IMR-90 (cell line): ENCODE data around the gene TRPM8. TPM values are rescaled to one million over a fixed set of nuclear protein-coding genes. Genes with fewer than 3 reads are reported as not detected.

Source experiments
- ATAC-seq: fragments of 200-7000 bp; cut with Tn5 transposase; 2 replicates; pipeline ENCODE4 v1.9.1; 2020; ENCODE audit warnings: low read depth, mild to moderate bottlenecking, moderate library complexity
- BruUV-seq: library from RNA; stranded (reverse); fragments of 400-500 nt; replicated peaks from 2 replicates; lab custom pipeline; 2021; lab: Mats Ljungman, UMichigan
- CTCF ChIA-PET: fragments of 300-600 bp; formaldehyde crosslinking; extraction: SDS; loops from one replicate; lab custom pipeline; 2021; ENCODE audit warnings: antibody characterized with exemption; lab: Yijun Ruan, JAX
- POLR2A ChIA-PET: fragments of 300-600 bp; sonication (Branson Sonifier 250); formaldehyde crosslinking; loops from one replicate; lab custom pipeline; 2022; ENCODE audit warnings: antibody characterized with exemption; ENCODE audit not compliant: unreplicated experiment; lab: Charles Lee
- DNase-seq: peaks from one replicate; pipeline ENCODE4 v3.0.0; 2013
- H2AFZ ChIP-seq: replicated peaks from 2 replicates; pipeline ENCODE3; 2013; ENCODE audit warnings: low read length, mild to moderate bottlenecking; ENCODE audit not compliant: poor library complexity
- H2AK5ac ChIP-seq: 2 replicates; pipeline ENCODE4 v1.6.1; 2013; ENCODE audit warnings: low read depth, low read length, inconsistent platforms
- H2AK9ac ChIP-seq: replicated peaks from 2 replicates; pipeline ENCODE3; 2013; ENCODE audit warnings: mild to moderate bottlenecking, low read depth, low read length, moderate library complexity; ENCODE audit not compliant: poor library complexity
- H2BK120ac ChIP-seq: 2 replicates; pipeline ENCODE4 v1.6.1; 2013; ENCODE audit warnings: low read depth, low read length, inconsistent platforms
- H2BK15ac ChIP-seq: 3 replicates; pipeline ENCODE4 v1.6.1; 2013; ENCODE audit warnings: low read depth, low read length, inconsistent platforms
- H2BK20ac ChIP-seq: 2 replicates; pipeline ENCODE4 v1.6.1; 2013; ENCODE audit warnings: low read depth, mild to moderate bottlenecking, inconsistent platforms, low read length, moderate library complexity
- H2BK5ac ChIP-seq: 2 replicates; pipeline ENCODE4 v1.6.1; 2013; ENCODE audit warnings: mild to moderate bottlenecking, low read depth, low read length, inconsistent platforms; ENCODE audit not compliant: poor library complexity, severe bottlenecking
- H3K14ac ChIP-seq: replicated peaks from 2 replicates; pipeline ENCODE4 v1.6.1; 2013; ENCODE audit warnings: low read depth, low read length, inconsistent platforms
- H3K18ac ChIP-seq: 2 replicates; pipeline ENCODE4 v1.6.1; 2013; ENCODE audit warnings: low read depth, low read length, control low read depth
- H3K23ac ChIP-seq: 2 replicates; pipeline ENCODE4 v1.6.1; 2013; ENCODE audit warnings: low read depth, low read length, inconsistent platforms
- H3K27ac ChIP-seq: 2 replicates; pipeline ENCODE4 v1.5.1; 2013; ENCODE audit warnings: mild to moderate bottlenecking, control low read depth, low read length; ENCODE audit not compliant: insufficient read depth
- H3K27me3 ChIP-seq: 2 replicates; pipeline ENCODE4 v1.6.1; 2013; ENCODE audit warnings: low read length; ENCODE audit not compliant: control insufficient read depth, insufficient read depth
- H3K36me3 ChIP-seq: 2 replicates; pipeline ENCODE4 v1.6.1; 2013; ENCODE audit warnings: low read length, mixed read lengths; ENCODE audit not compliant: control insufficient read depth, insufficient read depth
- H3K4ac ChIP-seq: 2 replicates; pipeline ENCODE4 v1.6.1; 2013; ENCODE audit warnings: low read depth, low read length, inconsistent platforms
- H3K4me1 ChIP-seq: 2 replicates; pipeline ENCODE4 v1.6.1; 2013; ENCODE audit warnings: low read length, mixed read lengths; ENCODE audit not compliant: control insufficient read depth, insufficient read depth
- H3K4me2 ChIP-seq: 2 replicates; pipeline ENCODE4 v1.6.1; 2013; ENCODE audit warnings: low read depth, mild to moderate bottlenecking, control low read depth, low read length, moderate library complexity
- H3K4me3 ChIP-seq: 2 replicates; pipeline ENCODE4 v1.5.1; 2013; ENCODE audit warnings: low read depth, mild to moderate bottlenecking, control low read depth, low read length, moderate library complexity; ENCODE audit not compliant: insufficient read depth
- H3K56ac ChIP-seq: 2 replicates; pipeline ENCODE4 v1.6.1; 2013; ENCODE audit warnings: low read length, inconsistent platforms; ENCODE audit not compliant: insufficient read depth; ENCODE audit errors: extremely low read depth
- H3K79me1 ChIP-seq, 2 experiments: 2 replicates each; pipeline ENCODE4 v1.6.1; 2013; ENCODE audit warnings: low read length in 2 of 2, inconsistent platforms in 1 of 2, low read depth in 1 of 2
- H3K9ac ChIP-seq: 2 replicates; pipeline ENCODE4 v1.6.1; 2013; ENCODE audit warnings: low read depth, low read length, control low read depth
- H3K9me1 ChIP-seq: 2 replicates; pipeline ENCODE4 v1.6.1; 2013; ENCODE audit warnings: low read length, inconsistent platforms; ENCODE audit not compliant: insufficient read depth
- H3K9me3 ChIP-seq: 2 replicates; pipeline ENCODE4 v1.6.1; 2013; ENCODE audit warnings: low read length; ENCODE audit not compliant: control insufficient read depth, insufficient read depth
- H4K20me1 ChIP-seq: 2 replicates; pipeline ENCODE4 v1.6.1; 2013; ENCODE audit warnings: low read length, inconsistent platforms; ENCODE audit not compliant: insufficient read depth
- H4K5ac ChIP-seq: 2 replicates; pipeline ENCODE4 v1.6.1; 2013; ENCODE audit warnings: mild to moderate bottlenecking, low read depth, low read length, control low read depth
- H4K8ac ChIP-seq, 2 experiments: 2 replicates each; pipeline ENCODE4 v1.6.1; 2013; ENCODE audit warnings: low read depth in 2 of 2, low read length in 2 of 2, control low read depth in 1 of 2, inconsistent platforms in 1 of 2
- H4K91ac ChIP-seq: 2 replicates; pipeline ENCODE4 v1.6.1; 2013; ENCODE audit warnings: low read depth, low read length, inconsistent platforms; ENCODE audit not compliant: insufficient read depth
- BHLHE40 ChIP-seq: fragments of 150-350 bp; IDR thresholded peaks from 2 replicates; pipeline ENCODE4 v1.6.1; 2016; ENCODE audit warnings: mild to moderate bottlenecking, low read depth, low read length
- CEBPB ChIP-seq: IDR thresholded peaks from 2 replicates; pipeline ENCODE4 v1.6.1; 2012; ENCODE audit warnings: low read depth, low read length, improper control_type of control experiment
- CHD1 ChIP-seq: IDR thresholded peaks from 2 replicates; pipeline ENCODE4 v1.6.1; 2012; ENCODE audit warnings: low read depth, low read length, improper control_type of control experiment
- CTCF ChIP-seq: conservative IDR thresholded peaks from 2 replicates; pipeline ENCODE4 v1.5.1; 2012; ENCODE audit warnings: mild to moderate bottlenecking, low read depth, low read length, improper control_type of control experiment
- ELK1 ChIP-seq: fragments of 150-350 bp; IDR thresholded peaks from 2 replicates; pipeline ENCODE4 v1.6.1; 2016; ENCODE audit warnings: low read depth, mild to moderate bottlenecking, low read length, moderate library complexity, borderline replicate concordance
- FOS ChIP-seq: fragments of 150-350 bp; IDR thresholded peaks from 2 replicates; pipeline ENCODE4 v1.6.1; 2016; ENCODE audit warnings: low read depth, low read length
- MAFK ChIP-seq: IDR thresholded peaks from 2 replicates; pipeline ENCODE4 v1.6.1; 2012; ENCODE audit warnings: low read depth, low read length, improper control_type of control experiment
- MAZ ChIP-seq: IDR thresholded peaks from 2 replicates; pipeline ENCODE4 v1.6.1; 2012; ENCODE audit warnings: low read depth, mild to moderate bottlenecking, low read length, improper control_type of control experiment, moderate library complexity, borderline replicate concordance
- MXI1 ChIP-seq: IDR thresholded peaks from 2 replicates; pipeline ENCODE4 v1.6.1; 2012; ENCODE audit warnings: low read depth, mild to moderate bottlenecking, low read length, moderate library complexity, borderline replicate concordance
- NFE2L2 ChIP-seq: fragments of 150-350 bp; IDR thresholded peaks from 2 replicates; pipeline ENCODE4 v1.6.1; 2016; ENCODE audit warnings: low read depth, mild to moderate bottlenecking, low read length
- POLR2A ChIP-seq: IDR thresholded peaks from 2 replicates; pipeline ENCODE4 v1.6.1; 2012; ENCODE audit warnings: mild to moderate bottlenecking, low read depth, low read length
- RCOR1 ChIP-seq: IDR thresholded peaks from 2 replicates; pipeline ENCODE4 v1.6.1; 2012; ENCODE audit warnings: mild to moderate bottlenecking, low read length, improper control_type of control experiment; ENCODE audit not compliant: insufficient replicate concordance
- RFX5 ChIP-seq: IDR thresholded peaks from 2 replicates; pipeline ENCODE4 v1.8.0; 2012; ENCODE audit warnings: low read depth, mild to moderate bottlenecking, low read length, moderate library complexity
- SMC3 ChIP-seq: fragments of 150-350 bp; IDR thresholded peaks from 2 replicates; pipeline ENCODE4 v1.6.1; 2016; ENCODE audit warnings: low read depth, mild to moderate bottlenecking, antibody characterized with exemption, low read length, moderate library complexity
- WGBS, 2 experiments: methylation state at CpG; one replicate each; pipeline versions ENCODE4 v1.1.5 to v1.1.7; 2013; ENCODE audit warnings: missing lambda C conversion rate in 2 of 2; ENCODE audit not compliant: insufficient read length in 1 of 2; ENCODE audit errors: extremely low coverage in 2 of 2; 5-methylcytosine and 5-hydroxymethylcytosine counted together
- dilution Hi-C: fragments of 300-500 bp; cut with HindIII; formaldehyde crosslinking; loops from one replicate; pipeline ENCODE4 v1.14.3; 2018; ENCODE audit warnings: low sequenced_read_pairs; ENCODE audit not compliant: unreplicated experiment
- in situ Hi-C: fragments of 300-500 bp; cut with MboI; formaldehyde crosslinking; loops from 3 replicates; pipeline ENCODE4 v1.14.3; 2019; ENCODE audit warnings: low sequenced_read_pairs, inconsistent platforms, mixed read lengths
- intact Hi-C: fragments of 100-400 bp; cut with micrococcal nuclease; formaldehyde crosslinking; loops from 2 replicates; pipeline ENCODE4 v1.10.0; 2022
- polyA plus RNA-seq, 3 experiments: library from polyadenylated mRNA; depleted of rRNA; stranded (reverse); fragments of >200 nt; gene quantifications; 2 replicates each; pipeline ENCODE4 v1.2.3, GENCODE V29; 2012; ENCODE audit warnings: low replicate concordance in 1 of 3
- total RNA-seq: library from RNA; depleted of rRNA; stranded (reverse); fragments of >200 nt; gene quantifications from 2 replicates; pipeline ENCODE4 v1.2.3, GENCODE V29; 2012

Gene TRPM8
- total and polyA plus RNA-seq, 2 of the 4 experiments (the other 2 are of a cell fraction): not detected

GRCh38 chr2:233976087-233976486 lies 58.9 kb downstream of the TRPM8 start:
- Histone ChIP-seq H2BK120ac (peak overlapping the region; percentile 56), H3K18ac (no peak overlapping the region), H2AFZ (peak overlapping the region; percentile 25), H3K4ac (peak overlapping the region; percentile 78), H3K79me1 (no peaks in the 10 kb centered on the region), H2AK9ac (no peak overlapping the region), H2AK5ac (peak overlapping the region; percentile 65), H4K20me1 (no peaks in the 10 kb centered on the region), H3K27ac (no peak overlapping the region), H3K9me1 (peaks cover 12% of the 10 kb centered on the region), H4K91ac (0 out of 2 replicates have a peak overlapping the region, but pooled peaks have one; percentile 16), H3K9ac (no peak overlapping the region), H3K9me3 (peaks cover 2% of the 10 kb centered on the region; the same call in 1 of the 2 replicates), H3K4me1 (peaks cover 10% of the 10 kb centered on the region), H3K27me3 (no peaks in the 10 kb centered on the region), H3K14ac (no peak overlapping the region), H4K5ac (no peak overlapping the region), H3K36me3 (no peaks in the 10 kb centered on the region), H3K4me3 (no peak overlapping the region), H2BK20ac (peak overlapping the region; percentile 61), H3K56ac (no peak overlapping the region), H2BK5ac (no peak overlapping the region), H3K23ac (no peak overlapping the region), H3K4me2 (no peak overlapping the region), H4K8ac (no peak overlapping the region), H2BK15ac (peak overlapping the region; percentile 41; the same call in 1 of the 3 replicates)
- dilution Hi-C loops (no loop called here), in situ Hi-C loops (loop anchor here (5.0 kb wide), 1 partner anchor 566 kb away; no protein-coding TSS in a partner anchor), intact Hi-C loops (loop anchor here (1.0 to 10.0 kb wide), 6 partner anchors 159 to 1141 kb away; no protein-coding TSS in a partner anchor)
- 80% methylated on average over 1 of the region's 5 CpGs; no CpG with 5 or more reads in 1 of the 2 experiments for WGBS, 2 experiments
- TF ChIP-seq MAZ (no peak), BHLHE40 (no peak), FOS (no peak), ELK1 (no peak), RCOR1 (no peak), POLR2A (no peak), SMC3 (no peak), CHD1 (no peak), CEBPB (no peak), MXI1 (no peak), NFE2L2 (no peak), RFX5 (no peak), CTCF (no peak), MAFK (no peak)
- BruUV-seq: no TSS peak
- ChIA-PET POLR2A (no interaction called here), CTCF (interaction anchor here (0.8 to 1.4 kb wide), 3 partner anchors 524 to 1141 kb away, joined by 3 to 7 read pairs (median 4); no protein-coding TSS in a partner anchor)
- DNase-seq (no peak), ATAC-seq (no peak)
